Neuron (in vitro differentiated cells): ENCODE data around the gene WWP2.

ENCODE experiments used
- H2AFZ ChIP-seq: one replicate; pipeline ENCODE4 v1.6.1; 2013; ENCODE audit warnings: low read depth, mild to moderate bottlenecking, inconsistent platforms, low read length, moderate library complexity
- H3K27me3 ChIP-seq: one replicate; pipeline ENCODE4 v1.6.1; 2013; ENCODE audit warnings: low read length; ENCODE audit not compliant: insufficient read depth
- H3K36me3 ChIP-seq: one replicate; pipeline ENCODE4 v1.6.1; 2013; ENCODE audit warnings: low read length; ENCODE audit not compliant: insufficient read depth
- H3K4me1 ChIP-seq: one replicate; pipeline ENCODE4 v1.6.1; 2013; ENCODE audit warnings: low read length; ENCODE audit not compliant: insufficient read depth
- H3K4me3 ChIP-seq: 2 replicates; pipeline ENCODE4 v1.5.1; 2013; ENCODE audit warnings: mild to moderate bottlenecking, low read length, moderate library complexity
- H3K9me3 ChIP-seq: one replicate; pipeline ENCODE4 v1.6.1; 2013; ENCODE audit warnings: low read length

Gene WWP2

DNA sequence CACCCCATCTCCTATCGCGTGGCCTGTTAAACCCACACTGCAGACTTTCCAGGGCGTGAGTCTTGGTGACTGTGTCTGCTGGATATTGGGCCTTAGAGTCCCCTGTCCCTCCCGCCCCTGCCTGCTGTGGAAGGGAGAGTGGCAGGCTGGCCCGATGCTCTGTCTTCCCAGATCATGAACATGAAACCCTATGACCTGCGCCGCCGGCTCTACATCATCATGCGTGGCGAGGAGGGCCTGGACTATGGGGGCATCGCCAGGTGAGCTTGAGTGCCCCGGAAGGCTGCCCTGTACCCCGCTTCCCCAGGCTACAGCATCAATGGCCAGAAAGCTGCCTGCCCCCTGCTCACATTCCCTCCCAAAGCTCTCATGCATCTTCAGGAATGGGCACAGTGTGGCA lies 169.5 kb downstream of the WWP2 start:
- H3K36me3 ChIP-seq: peaks cover 48% of the 10 kb centered on the region

DNA sequence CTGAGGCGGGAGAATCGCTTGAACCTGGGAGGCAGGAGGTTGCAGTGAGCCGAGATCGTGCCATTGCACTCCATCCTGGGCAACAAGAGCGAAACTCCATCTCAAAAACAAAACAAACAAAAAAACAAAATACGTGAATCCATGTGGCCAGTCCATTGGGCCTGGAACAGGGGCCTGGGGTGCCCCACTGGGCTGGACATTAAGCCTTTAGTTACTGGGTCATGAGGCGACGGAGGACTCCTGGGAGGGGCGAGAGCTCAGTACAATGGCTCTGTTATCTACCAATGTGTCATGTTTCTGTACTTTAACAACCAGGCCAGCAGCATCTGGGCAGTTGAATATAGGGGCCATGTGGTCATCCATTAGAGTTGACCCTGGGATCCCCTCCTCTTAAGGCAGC lies 170.1 kb downstream of the WWP2 start:
- Histone ChIP-seq H3K36me3 (peaks cover 51% of the 10 kb centered on the region), H3K9me3 (no peaks in the 10 kb centered on the region), H2AFZ (no peak overlapping the region), H3K27me3 (no peaks in the 10 kb centered on the region), H3K4me1 (no peaks in the 10 kb centered on the region), H3K4me3 (no peak overlapping the region)

More for the DNA sequence above, 169.5 kb downstream of the WWP2 start:
- Histone ChIP-seq H2AFZ (no peak overlapping the region), H3K4me1 (no peaks in the 10 kb centered on the region), H3K4me3 (no peak overlapping the region), H3K27me3 (no peaks in the 10 kb centered on the region), H3K9me3 (no peaks in the 10 kb centered on the region)

DNA sequence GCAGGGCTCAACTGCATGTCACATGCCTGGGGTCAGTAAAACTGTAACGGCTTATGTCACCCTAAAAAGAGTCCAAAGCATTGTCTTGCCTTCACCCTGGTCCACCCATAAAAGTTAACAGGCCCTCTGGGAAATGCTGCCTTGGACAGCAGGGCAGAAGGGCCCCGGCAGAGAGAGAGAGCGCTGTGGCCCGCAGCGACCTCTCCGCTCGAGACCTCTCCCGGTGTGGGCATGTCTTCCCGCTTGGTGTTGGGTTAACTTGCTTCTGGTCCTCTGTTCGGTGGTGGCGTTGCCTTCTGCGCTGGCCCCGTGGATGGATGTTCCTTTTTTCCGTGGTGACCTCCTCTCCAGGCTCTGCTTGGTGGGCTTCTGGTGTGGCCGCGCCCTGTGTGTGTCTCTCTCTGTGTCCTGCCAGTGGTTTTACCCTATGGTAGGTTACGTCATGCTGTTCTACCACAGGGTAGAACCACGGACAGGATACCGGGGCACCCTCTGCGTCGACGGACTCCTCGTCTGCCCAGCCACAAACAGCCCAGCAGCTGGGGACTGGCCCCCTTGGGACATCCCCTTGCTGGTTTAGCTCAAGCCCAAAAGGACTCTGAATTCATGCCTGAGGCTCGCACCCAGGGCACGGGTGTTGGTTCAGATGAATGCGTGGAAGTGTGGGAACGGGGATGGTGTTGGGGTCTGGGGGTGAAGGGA lies 170.7 kb downstream of the WWP2 start:
- H3K9me3 ChIP-seq: no peaks in the 10 kb centered on the region
- peaks cover 54% of the 10 kb centered on the region for H3K36me3 ChIP-seq
- H3K4me3 ChIP-seq: no peak overlapping the region
- H3K4me1 ChIP-seq: no peaks in the 10 kb centered on the region
- no peaks in the 10 kb centered on the region for H3K27me3 ChIP-seq
- H2AFZ ChIP-seq: no peak overlapping the region

DNA sequence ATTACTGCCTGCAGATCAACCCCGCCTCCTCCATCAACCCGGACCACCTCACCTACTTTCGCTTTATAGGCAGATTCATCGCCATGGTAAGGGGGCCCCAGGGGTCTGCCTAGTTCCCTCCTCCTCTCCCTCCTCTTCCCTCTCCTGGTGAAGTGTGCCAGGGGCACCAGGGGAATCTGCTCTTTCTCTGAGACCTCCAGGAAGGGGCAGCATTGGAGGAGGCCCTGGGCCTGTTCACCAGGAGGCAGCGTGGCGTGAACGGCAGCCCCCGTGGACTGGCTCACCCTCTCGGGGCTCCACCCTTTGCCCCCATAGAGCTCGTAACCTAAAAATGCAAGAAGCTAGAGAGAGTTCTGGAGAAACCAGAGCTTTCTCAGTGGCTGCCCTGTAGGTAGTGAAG lies 171.9 kb downstream of the WWP2 start:
- no peaks in the 10 kb centered on the region for H3K9me3 ChIP-seq

GRCh38 chr16:69934751-69935150 lies 172.6 kb downstream of the WWP2 start:
- H3K27me3 ChIP-seq: no peaks in the 10 kb centered on the region
- no peaks in the 10 kb centered on the region for H3K4me1 ChIP-seq
- H3K36me3 ChIP-seq: peaks cover 68% of the 10 kb centered on the region
- H3K9me3 ChIP-seq: no peaks in the 10 kb centered on the region
- no peak overlapping the region for H3K4me3 ChIP-seq
- H2AFZ ChIP-seq: no peak overlapping the region

More for the DNA sequence above, 171.9 kb downstream of the WWP2 start:
- Histone ChIP-seq H3K4me3 (no peak overlapping the region), H3K36me3 (peaks cover 65% of the 10 kb centered on the region), H3K4me1 (no peaks in the 10 kb centered on the region), H3K27me3 (no peaks in the 10 kb centered on the region), H2AFZ (no peak overlapping the region)

DNA sequence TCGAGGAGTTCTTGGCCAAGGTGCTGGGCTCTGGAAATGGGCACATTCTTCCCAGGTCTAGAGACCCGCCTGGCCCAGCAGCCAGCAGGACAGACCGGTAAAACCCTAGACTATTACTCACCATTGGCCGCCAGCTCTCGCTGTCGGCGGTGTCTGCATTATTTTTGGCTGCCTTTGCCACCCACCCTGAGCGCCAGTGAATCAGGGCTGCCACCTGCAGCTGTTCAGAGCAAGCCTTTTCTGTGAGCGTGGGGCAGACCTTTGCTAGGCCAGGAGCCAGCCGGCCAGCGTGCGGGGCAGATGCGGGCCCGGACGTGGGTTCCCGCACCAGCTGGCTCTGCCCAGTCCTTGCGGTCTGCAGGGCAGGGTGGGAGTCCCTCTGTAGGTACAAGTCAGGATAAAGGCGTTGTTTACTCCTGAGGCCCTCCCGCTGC lies 173.2 kb downstream of the WWP2 start:
- Histone ChIP-seq H3K4me1 (no peaks in the 10 kb centered on the region), H3K27me3 (no peaks in the 10 kb centered on the region), H2AFZ (no peak overlapping the region), H3K4me3 (no peak overlapping the region), H3K36me3 (peaks cover 69% of the 10 kb centered on the region), H3K9me3 (no peaks in the 10 kb centered on the region)

DNA sequence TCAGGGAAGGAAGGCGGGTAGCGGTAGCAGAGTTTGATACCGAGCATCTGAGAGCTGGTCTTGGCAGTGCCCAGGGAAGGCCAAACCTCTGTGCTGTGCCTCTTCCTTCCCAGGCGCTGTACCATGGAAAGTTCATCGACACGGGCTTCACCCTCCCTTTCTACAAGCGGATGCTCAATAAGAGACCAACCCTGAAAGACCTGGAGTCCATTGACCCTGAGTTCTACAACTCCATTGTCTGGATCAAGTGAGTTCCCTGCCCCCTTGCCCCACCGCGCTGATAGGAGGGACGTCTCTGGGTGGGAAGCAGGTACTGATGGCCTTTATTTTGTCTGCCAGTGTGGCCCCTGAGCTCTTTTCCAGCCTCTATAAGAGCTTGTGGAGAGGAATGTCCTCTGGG lies 173.6 kb downstream of the WWP2 start:
- Histone ChIP-seq H3K9me3 (no peaks in the 10 kb centered on the region), H2AFZ (no peak overlapping the region), H3K36me3 (peaks cover 72% of the 10 kb centered on the region), H3K4me1 (no peaks in the 10 kb centered on the region), H3K4me3 (no peak overlapping the region), H3K27me3 (no peaks in the 10 kb centered on the region)

DNA sequence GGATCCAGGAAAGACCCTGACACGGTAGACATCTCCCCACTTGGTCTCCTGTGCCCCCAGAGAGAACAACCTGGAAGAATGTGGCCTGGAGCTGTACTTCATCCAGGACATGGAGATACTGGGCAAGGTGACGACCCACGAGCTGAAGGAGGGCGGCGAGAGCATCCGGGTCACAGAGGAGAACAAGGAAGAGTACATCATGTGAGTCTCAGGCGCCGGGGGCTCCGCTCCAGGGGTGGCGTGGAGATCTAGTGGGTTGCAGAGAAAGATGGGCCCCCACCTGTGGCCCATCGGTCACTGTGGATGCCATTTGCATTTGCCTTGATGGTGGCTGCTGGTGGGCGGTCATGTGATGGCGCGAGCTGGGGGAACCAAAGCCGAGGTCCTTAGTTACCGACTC lies 174.1 kb downstream of the WWP2 start:
- Histone ChIP-seq H3K9me3 (no peaks in the 10 kb centered on the region), H3K36me3 (peaks cover 68% of the 10 kb centered on the region), H3K4me3 (no peak overlapping the region), H2AFZ (no peak overlapping the region), H3K4me1 (peaks cover under 1% of the 10 kb centered on the region), H3K27me3 (no peaks in the 10 kb centered on the region)

- Histone ChIP-seq H3K36me3 (peaks cover 66% of the 10 kb centered on the region), H3K27me3 (no peaks in the 10 kb centered on the region), H3K9me3 (no peaks in the 10 kb centered on the region)
Measured at GRCh38 chr16:69936751-69937211, 174.6 kb downstream of the WWP2 start.

GRCh38 chr16:69937465-69937951 lies 175.4 kb downstream of the WWP2 start:
- H3K36me3 ChIP-seq: peaks cover 60% of the 10 kb centered on the region

More at GRCh38 chr16:69936751-69937211, 174.6 kb downstream of the WWP2 start:
- H3K4me1 ChIP-seq: peaks cover 6% of the 10 kb centered on the region
- H2AFZ ChIP-seq: no peak overlapping the region
- no peak overlapping the region for H3K4me3 ChIP-seq

DNA sequence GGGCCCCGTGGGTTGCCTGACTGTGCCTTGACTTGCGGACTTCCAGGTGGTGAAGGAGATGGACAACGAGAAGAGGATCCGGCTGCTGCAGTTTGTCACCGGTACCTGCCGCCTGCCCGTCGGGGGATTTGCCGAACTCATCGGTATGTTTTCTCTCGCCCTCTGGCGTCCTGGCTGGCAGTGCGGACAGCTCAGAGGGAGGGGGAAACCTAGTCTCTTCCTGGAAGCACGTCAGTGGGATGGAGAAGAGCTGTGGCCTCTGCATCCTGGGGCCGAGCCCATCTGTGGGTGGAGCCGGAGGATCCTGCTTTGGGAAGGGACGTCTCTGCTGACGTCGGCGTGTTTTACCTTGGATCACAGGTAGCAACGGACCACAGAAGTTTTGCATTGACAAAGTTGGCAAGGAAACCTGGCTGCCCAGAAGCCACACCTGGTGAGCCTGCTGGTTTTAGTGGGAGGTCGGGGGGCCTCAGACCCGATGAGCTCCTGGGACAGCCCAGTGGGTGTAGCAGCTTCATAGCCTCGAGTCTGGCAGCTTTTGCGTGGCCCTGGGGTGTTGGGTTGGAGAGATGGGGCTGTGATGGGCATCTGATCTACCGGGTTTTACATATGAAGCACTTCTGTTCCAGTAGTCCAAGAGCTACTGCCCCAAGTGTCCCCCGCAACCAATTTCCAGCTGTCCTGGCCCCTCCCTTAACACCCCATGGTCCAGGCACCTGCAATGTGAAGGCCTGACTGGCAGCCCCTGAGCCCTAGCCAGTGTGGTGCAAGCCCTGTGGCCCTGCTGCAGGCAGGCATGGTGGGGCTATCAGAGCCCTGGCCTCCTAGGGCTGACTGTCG lies 177.1 kb downstream of the WWP2 start:
- Histone ChIP-seq H3K4me1 (peaks cover 23% of the 10 kb centered on the region), H3K36me3 (peaks cover 51% of the 10 kb centered on the region), H3K27me3 (no peaks in the 10 kb centered on the region), H2AFZ (no peak overlapping the region), H3K9me3 (no peaks in the 10 kb centered on the region), H3K4me3 (no peak overlapping the region)

More at GRCh38 chr16:69937465-69937951, 175.4 kb downstream of the WWP2 start:
- Histone ChIP-seq H2AFZ (no peak overlapping the region), H3K9me3 (no peaks in the 10 kb centered on the region), H3K4me3 (no peak overlapping the region), H3K27me3 (no peaks in the 10 kb centered on the region), H3K4me1 (peaks cover 13% of the 10 kb centered on the region)

DNA sequence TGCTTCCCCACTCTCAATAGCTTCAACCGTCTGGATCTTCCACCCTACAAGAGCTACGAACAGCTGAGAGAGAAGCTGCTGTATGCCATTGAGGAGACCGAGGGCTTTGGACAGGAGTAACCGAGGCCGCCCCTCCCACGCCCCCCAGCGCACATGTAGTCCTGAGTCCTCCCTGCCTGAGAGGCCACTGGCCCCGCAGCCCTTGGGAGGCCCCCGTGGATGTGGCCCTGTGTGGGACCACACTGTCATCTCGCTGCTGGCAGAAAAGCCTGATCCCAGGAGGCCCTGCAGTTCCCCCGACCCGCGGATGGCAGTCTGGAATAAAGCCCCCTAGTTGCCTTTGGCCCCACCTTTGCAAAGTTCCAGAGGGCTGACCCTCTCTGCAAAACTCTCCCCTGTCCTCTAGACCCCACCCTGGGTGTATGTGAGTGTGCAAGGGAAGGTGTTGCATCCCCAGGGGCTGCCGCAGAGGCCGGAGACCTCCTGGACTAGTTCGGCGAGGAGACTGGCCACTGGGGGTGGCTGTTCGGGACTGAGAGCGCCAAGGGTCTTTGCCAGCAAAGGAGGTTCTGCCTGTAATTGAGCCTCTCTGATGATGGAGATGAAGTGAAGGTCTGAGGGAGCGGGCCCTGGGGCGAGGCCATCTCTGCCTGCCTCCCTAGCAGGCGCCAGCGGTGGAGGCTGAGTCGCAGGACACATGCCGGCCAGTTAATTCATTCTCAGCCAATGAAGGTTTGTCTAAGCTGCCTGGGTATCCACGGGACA lies 177.9 kb downstream of the WWP2 start:
- peaks cover 48% of the 10 kb centered on the region for H3K36me3 ChIP-seq
- no peak overlapping the region for H2AFZ ChIP-seq
- H3K9me3 ChIP-seq: no peaks in the 10 kb centered on the region
- no peak overlapping the region for H3K4me3 ChIP-seq
- H3K27me3 ChIP-seq: no peaks in the 10 kb centered on the region
- peaks cover 23% of the 10 kb centered on the region for H3K4me1 ChIP-seq
